Breast epithelium (tissue), 3 donors: ENCODE data around the gene ZNF609.

Experiments used
- CTCF ChIP-seq, 3 donors: fragments of 450-650 bp; IDR thresholded peaks; one replicate each; pipeline ENCODE4 v1.5.1; 2016 to 2017; ENCODE audit warnings: antibody characterized with exemption in 3 of 3, mild to moderate bottlenecking in 3 of 3, moderate library complexity in 3 of 3
- POLR2A ChIP-seq: fragments of 450-650 bp; IDR thresholded peaks from one replicate; pipeline ENCODE4 v1.6.1; 2016; ENCODE audit warnings: antibody characterized with exemption, mild to moderate bottlenecking, moderate library complexity
- POLR2AphosphoS5 ChIP-seq, 3 donors: sonication (generic); formaldehyde crosslinking; IDR thresholded peaks; one replicate each; pipeline ENCODE4 v1.6.1; 2017; ENCODE audit warnings: antibody characterized with exemption in 3 of 3

- TF ChIP-seq CTCF (IDR thresholded peaks at IDR 0.05) (no peak), POLR2AphosphoS5 (IDR thresholded peaks at IDR 0.05) (no peak), POLR2A (no peak)
These were observed 42.8 kb downstream of the ZNF609 start for GRCh38 chr15:64503197-64503596.
